COR-L47 (cell line): ENCODE measurements around the gene TAS2R7.
"Not testable (repeated sequence)": the region's sequence is repeated elsewhere in the genome, so short reads cannot be mapped to it uniquely, and the experiment has no call there.

Source experiments
- DNase-seq: peaks from one replicate; lab custom pipeline; 2025; lab: John Stamatoyannopoulos, UW

The TAS2R7 gene, protein sequence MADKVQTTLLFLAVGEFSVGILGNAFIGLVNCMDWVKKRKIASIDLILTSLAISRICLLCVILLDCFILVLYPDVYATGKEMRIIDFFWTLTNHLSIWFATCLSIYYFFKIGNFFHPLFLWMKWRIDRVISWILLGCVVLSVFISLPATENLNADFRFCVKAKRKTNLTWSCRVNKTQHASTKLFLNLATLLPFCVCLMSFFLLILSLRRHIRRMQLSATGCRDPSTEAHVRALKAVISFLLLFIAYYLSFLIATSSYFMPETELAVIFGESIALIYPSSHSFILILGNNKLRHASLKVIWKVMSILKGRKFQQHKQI

GRCh38 chr12:10802587-10802986, at the start of gene TAS2R7:
TAS2R7 (minus strand) TSS chr12:10802627; CDS start chr12:10802570, 57 bp downstream.
- no peak for DNase-seq

GRCh38 chr12:10851243-10851858, 48.9 kb upstream of the TAS2R7 start:
- no peak for DNase-seq

DNA sequence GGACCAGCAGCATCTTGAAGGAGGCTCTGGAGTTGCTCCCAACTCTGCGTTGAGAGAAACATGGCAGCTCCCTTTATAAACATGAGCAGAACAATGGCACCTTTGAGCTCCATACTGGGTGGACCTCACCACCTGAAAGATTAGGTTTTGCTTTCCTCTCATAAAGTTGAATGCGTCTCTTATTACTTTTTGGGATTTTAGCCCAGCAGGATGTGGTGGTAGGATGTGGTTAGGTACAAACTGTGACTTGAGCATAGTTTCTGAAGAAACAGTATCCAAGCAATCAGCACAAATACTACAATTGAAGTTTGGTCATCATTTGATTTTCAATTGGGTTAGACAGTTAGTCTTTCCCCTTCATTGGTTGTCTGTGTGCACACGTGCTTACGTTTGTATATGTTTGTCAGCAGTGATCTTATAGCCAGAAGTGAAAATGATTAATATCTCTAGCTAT, 47.0 kb upstream of the TAS2R7 start, which contains the start of gene PRR4:
Gene PRR4 (minus strand): TSS at position 51 of the 454 bp plus-strand sequence. CDS start 38 bp downstream, at position 13.
- no peak for DNase-seq

- DNase-seq = no peak
Measured at GRCh38 chr12:10847744-10848143, 45.3 kb upstream of the TAS2R7 start.

GRCh38 chr12:10842862-10843261, 40.4 kb upstream of the TAS2R7 start:
- DNase-seq = no peak

DNA sequence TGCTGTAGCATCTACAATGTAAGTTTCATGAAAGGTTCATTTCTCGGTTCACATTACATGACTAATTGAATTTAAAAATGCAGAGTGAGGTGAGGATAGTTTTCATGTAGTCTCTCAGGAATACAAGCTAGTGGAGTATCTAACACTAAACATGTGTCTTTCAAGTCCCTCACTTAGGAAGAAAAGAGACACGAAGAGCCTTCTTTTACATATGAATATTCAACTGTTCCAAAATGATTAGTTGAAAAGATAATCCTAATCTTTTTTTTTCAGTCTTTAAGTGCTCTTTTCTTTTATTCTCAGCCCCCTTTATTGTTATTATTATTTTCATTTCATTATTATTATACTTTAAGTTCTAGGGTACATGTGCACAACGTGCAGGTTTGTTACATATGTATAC, 36.0 kb upstream of the TAS2R7 start:
- DNase-seq = no peak

DNA sequence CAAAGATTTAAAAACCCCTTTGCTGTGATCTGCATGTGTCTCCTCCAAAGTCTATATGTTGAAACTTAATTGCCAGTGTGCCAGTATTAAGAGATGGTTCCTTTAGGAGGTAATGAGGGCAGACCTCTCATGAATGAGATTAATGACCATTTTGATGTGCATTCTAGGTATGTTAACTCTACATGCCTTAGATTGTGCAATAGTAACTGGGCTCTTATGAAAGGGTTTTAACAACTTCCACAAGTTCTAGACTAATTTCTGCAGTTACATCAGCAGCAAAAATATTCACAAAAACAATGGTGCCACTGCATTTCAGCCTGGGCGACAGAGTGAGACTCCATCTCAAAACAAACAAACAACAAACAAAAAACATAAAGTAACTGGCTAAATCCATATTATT, 27.6 kb upstream of the TAS2R7 start:
- DNase-seq = no peak

GRCh38 chr12:10826258-10826657, 23.8 kb upstream of the TAS2R7 start, which contains the start of gene TAS2R10:
TAS2R10 (minus strand) TSS chr12:10826358; CDS start chr12:10826269, 89 bp downstream.
- no peak for DNase-seq

DNA sequence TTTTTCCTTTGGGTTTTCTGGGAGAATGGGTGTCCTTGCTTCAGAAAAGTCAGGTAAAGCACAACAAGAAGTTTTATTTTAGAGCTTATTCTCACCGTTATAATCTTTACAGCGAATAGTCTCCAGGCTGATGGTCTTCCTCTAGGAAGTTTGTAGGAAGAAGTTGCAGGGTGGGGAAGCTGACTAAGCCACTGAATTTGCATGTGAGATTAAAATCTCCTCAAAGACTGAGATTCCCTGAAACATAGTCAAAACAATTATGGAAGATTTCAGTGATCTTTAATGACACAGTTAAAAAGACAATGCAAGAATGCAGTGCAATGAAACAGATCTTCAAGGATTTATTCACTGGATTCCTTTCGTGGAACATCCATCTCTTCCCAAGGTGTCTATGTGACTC, 22.5 kb upstream of the TAS2R7 start:
- DNase-seq = no peak

DNA sequence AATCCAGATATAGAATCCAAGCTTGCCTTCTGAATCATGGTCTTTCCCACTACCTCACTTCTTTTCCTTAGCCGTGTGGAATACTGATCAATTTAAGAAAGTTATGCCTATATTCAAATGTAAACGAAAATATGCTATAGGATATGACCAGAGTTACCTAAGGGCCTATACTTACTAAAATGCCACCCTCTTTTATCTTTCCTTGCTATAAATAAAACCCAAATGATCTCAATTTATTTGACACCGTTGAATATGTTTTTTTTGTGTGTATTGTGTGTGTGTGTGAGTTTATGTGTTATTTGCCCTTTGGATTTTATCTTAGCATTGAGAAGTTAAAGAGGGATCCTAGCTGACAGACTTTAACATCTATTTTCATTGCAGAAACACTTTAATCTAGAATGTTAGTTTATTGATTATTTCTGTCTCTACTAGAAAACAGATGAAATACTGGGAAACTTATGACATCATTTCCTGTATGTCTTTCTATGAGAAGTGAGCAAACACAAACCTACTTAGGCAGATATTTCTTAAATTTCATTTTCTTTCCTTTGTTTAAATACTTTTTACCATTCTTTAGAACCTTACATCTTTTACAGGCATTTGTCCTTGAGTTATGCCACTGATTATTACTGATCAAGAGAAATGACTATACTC, 9.6 kb upstream of the TAS2R7 start:
- no peak for DNase-seq

GRCh38 chr12:10810068-10810467, 7.6 kb upstream of the TAS2R7 start, which contains the start of gene TAS2R9:
TAS2R9 (minus strand) TSS chr12:10810168; CDS start chr12:10810075, 93 bp downstream.
- no peak for DNase-seq

DNA sequence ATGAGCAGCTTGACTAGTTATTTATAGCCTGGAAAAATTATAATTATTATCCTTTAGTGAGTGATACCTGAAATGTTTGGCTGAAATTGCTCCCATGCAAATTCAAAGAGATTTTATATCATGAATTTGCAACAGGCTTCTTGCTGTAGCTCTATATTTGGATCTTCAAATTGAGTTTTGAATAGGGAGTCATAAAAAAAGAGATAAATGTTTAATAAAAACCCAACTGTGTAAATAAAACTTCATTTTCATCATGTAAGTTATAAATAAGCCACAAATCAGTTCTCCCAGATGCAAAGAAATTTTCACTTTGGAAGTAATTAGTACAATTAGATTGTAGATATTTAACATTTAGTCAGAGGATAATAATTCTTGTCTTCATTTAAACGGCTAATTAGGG, 4.8 kb upstream of the TAS2R7 start, which contains the start of gene TAS2R8:
Gene TAS2R8 (minus strand): TSS at position 101 of the 400 bp plus-strand sequence. CDS start 306 bp downstream, outside the sequence.
- DNase-seq = no peak

GRCh38 chr12:10801741-10802140, 686 bp downstream of the TAS2R7 start:
- DNase-seq = no peak

- no peak for DNase-seq
Measured at GRCh38 chr12:10794222-10794621, 8.2 kb downstream of the TAS2R7 start.

- DNase-seq = not testable (repeated sequence)
Measured at GRCh38 chr12:10791769-10792168, 10.7 kb downstream of the TAS2R7 start.

GRCh38 chr12:10783252-10783651, 19.2 kb downstream of the TAS2R7 start:
- no peak for DNase-seq

- no peak for DNase-seq
Measured at GRCh38 chr12:10779103-10779502, 23.3 kb downstream of the TAS2R7 start.

GRCh38 chr12:10771132-10771733, 31.2 kb downstream of the TAS2R7 start:
- DNase-seq = no peak

DNA sequence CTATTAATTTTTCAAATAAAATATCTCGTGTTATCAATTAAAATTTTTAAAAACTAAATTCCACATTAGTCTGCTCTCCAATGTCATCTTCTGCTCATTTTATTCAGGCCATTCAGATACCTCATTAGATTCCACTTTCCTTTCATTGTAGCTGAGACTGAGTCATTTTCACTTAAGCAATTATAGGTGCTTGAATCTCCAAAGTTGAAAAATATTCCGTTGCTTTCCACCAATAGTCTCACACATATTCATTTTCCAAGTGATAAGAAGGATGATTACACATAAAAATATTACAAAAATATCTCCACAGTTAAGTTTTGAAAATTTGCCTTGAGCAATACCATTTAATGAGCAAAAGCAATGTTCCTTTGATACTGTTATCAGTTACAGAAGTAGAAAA, 42.8 kb downstream of the TAS2R7 start:
- DNase-seq = no peak

DNA sequence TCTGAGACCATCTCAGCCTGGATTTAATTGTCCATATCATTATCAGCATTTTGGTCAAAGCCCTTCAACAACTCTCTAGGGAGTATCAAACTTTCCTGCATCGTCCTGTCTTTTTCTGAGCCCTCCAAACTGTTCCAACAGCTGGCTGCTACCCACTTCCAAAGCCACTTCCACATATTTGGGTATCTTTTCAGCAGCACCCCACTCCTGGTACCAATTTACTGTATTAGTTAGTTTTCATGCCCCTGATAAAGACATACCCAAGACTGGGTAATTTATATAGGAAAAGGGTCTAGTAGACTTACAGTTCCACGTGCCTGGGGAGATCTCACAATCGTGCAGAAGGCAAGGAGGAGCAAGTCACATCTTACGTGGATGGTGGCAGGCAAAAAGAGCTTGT, 46.2 kb downstream of the TAS2R7 start:
- no peak for DNase-seq

- no peak for DNase-seq
Measured at GRCh38 chr12:10753059-10753458, 49.4 kb downstream of the TAS2R7 start.
